Limb (tissue), 2 donors: ENCODE data around the gene HENMT1.
"Not testable (repeated sequence)": the region's sequence is repeated elsewhere in the genome, so short reads cannot be mapped to it uniquely, and the experiment has no call there.

ENCODE experiments used
- DNase-seq, 2 donors: peaks; one replicate each; pipeline ENCODE4 v3.0.0-alpha.2; 2016; ENCODE audit errors: extremely low spot score in 2 of 2

Gene HENMT1

DNA sequence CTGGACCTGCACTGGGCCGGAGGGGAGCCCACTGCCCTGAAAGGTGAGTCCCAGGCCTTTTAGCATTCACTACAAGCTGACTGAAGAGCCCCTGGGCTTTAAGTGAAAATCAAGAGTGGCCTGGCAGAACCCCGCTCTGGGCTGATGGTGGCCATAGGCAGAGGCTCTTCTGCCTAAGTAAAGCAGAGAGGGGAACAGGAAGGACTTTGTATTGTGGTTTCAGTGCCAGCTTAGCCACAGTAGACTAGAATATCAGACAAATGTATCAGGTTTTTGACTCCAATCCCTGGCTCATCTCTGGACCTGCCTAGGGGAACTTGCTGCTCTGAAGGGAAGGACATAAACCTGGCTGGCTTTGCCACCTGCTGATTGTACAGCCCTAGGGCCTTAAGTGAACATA is 10.2 kb upstream of the HENMT1 start:
- no peak for DNase-seq

DNA sequence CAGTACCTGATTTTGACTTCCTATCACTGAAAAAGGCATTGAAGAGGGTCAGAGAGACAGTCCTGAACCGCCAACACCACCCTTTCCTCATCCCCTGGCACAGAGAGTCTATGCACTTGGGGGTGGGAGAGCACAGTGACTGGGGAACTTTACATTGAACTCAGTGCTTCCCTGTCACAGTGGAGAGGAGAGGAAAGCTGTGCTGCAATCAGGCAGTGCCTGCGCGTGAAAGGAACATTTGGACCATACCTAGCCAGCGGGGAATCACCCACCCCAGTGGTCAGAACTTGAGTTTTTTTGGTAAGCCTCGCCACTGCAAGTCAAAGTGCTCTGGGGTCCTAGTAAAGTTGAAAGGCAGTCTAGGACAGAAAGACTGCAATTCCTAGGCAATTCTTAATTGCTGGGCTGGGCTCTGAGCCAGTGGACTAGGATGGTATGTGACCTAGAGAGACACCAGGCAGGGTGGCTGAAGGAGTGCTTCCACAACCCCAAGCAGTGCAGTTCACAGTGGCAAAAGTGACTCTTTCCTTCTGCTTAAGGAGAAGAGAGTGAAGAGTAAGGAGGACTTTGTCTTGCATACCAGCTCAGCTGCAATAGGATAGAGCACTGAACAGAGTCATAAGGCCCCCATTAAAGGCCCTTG is 9.4 kb upstream of the HENMT1 start:
- DNase-seq, result no peak

DNA sequence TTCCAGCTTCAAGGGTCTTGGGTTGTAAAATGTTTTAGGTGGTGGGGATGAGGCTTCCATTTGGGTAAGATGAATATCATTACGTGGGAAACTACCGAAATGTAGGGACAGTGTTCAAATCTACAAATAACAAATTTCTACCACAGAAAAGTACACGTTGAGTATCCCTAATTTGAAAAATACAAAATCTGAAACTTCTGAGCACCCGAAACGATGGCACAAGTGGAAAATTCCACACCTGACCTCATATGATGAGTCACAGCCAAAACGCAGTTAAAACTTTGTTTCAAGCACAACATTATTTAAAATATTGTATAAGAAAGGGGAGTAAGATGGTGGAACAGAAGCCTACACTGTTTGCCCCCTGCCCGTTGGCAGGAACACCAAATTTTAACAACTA is 8.8 kb upstream of the HENMT1 start:
- DNase-seq, result no peak

DNA sequence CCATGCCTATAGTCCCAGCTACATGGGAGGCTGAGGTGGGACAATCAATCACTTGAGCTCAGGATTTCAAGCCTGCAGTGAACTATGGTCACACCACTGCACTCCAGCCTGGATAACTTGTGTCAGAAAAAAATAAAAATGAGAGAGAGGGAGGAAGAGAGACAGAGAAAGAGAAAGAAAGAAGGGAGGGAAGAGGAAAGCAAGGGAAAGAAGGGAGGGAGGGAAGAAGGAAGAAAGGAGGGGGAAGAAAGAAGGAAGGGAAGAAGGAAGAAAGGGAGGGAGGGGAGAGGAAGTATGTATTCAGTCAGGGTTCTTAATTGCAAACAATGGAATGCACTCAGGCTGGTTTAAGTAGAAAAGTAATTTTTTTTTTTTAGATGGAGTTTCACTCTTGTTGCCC is 7.9 kb upstream of the HENMT1 start:
- no peak for DNase-seq

DNA sequence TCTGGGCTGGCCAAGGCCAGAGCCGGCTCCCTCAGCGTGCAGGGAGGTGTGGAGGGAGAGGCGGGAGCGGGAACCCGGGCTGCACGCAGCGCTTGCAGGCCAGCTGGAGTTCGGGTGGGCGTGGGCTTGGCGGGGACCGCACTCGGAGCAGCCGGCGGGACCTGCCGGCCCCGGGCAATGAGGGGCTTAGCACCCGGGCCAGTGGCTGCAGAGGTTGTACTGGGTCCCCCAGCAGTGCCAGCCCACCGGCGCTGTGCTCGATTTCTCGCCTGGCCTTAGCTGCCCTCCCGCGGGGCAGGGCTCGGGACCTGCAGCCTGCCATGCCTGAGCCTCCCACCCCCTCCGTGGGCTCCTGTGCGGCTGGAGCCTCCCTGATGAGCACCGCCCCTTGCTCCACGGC is 6.5 kb upstream of the HENMT1 start:
- DNase-seq, result not testable (repeated sequence)

DNA sequence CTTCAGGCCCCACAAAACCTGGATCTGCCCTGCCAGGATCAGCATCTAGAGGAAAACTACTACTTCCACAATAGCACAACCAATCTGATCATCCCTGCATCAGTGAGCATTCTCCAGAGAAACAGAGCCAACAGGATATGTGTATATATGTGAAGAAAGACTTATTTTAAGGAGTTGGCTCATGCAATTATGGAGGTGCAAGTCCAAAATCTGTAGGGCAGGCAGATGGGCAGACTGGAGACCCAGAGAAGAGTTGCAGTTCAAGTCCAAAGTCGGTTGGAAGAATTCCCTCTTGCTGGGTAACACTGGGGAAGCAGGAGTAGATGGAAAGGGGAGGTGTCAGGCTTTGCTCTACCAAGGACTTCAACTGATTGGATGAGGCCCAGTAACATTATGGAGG is 4.9 kb upstream of the HENMT1 start:
- DNase-seq, result no peak

DNA sequence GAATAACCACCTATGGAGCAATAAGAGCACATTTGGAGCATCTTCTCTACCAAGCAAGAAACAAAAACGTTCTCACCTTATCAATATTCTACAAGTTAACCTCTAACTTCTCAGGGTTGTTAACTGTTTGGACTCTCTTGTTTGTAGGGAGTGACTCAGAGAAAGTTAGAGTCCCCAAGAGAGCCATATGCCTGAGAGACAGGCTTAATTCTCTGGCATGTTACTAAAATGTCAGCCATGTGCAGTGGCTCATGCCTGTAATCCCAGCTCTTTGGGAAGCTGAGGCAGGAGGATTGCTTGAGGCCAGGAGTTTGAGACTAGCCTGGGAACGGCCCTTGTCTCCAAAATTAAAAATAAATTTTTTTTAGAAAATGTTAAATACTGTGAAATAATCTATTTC is 4.2 kb upstream of the HENMT1 start:
- DNase-seq, result no peak

DNA sequence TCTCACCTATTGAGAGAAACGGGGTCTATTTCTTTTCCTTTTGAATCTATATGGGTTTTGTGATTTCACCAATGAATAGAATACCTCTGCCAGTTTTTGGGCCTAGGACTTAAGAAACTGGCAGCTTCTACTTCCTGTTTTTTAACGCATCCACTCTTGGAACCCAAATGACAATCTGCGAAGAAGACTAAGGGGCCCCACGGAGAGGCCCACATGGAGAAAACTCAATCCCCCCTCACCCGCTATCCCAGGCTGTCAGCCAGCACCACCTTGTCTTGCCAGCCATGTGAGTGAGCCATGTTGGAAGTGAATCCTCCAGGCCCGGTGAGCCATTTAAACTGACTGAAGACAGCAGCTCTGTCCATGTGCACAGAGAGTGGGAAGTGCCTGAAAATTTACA is 3.6 kb upstream of the HENMT1 start:
- no peak for DNase-seq

DNA sequence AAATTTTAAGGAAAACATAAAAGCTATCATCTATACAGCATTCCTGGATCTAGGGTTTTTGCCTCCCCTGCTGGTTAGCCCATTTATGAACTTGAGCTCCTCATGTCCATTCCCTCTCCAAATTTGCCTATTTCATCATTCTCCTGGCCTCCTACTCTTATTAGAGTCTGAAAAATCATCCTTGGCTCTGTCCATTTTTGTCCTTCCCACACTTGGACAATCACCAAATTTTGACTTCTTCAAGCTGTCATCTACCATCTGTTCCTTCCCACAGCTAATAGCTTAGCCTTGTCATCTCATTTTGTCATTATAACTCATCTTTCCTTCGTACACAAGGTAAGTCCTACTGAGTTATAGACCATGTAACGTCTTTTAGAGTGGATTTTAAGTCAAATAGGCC is 2.2 kb upstream of the HENMT1 start:
- DNase-seq, result no peak

DNA sequence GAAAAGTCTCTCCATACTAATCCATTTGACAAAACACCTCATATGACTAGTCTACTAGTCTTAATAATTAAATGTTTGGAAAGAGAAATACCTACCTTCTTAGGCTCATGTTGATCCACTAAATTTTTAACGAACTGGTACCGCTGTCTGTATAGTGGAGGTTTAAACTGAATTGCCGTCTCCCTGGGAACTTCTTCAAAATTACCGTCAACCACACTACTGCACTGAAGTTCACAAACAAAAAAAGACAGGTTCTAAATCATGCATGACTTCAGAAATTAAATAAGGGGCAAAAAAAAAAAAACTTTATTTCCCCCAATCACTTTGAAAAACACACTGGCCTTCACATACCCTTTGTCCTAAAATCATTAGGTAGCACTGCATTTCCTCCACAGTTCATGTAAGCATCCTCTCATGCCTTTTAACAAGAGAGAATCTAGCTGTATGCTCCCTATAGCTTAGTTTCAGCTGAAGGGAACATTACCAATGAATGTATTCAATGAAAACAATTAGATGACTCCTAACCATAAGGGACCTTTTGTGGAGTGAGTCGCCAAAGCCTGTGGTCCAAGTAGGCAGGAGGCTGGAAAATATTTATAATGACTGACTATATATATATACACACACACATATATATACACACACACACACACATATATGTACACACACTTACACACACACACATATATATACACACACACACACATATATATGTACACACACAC is 3.4 kb downstream of the HENMT1 start:
- no peak for DNase-seq

DNA sequence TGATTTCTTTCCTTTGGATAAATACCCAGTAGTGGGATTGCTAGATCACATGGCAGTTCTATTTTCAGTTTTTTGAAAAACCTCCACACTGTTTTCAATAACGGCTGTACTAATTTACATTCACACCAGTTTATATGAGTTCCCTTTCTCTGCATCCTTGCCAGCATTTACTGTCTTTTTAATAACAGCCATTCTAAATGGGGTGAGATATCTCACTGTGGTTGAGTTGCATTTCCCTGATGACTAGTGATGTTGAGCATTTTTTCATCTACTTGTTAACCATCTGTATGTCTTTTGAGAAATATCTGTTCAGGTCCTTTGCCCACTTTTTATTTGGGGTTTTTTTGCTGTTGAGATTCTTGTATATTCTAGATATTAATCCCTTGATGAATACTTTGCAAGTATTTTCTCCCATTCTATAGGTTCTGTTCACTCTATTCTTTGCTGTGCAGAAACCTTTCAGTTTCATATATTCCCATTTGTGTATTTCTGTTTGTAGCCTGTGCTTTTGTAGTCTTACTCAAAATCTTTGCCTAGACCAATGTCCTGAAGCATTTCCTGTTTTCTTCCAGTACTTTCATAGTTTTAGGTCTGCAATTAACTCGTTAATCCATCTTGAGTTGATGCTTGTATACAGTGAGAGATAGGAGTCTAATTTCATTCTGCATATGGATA is 7.3 kb downstream of the HENMT1 start:
- no peak for DNase-seq

DNA sequence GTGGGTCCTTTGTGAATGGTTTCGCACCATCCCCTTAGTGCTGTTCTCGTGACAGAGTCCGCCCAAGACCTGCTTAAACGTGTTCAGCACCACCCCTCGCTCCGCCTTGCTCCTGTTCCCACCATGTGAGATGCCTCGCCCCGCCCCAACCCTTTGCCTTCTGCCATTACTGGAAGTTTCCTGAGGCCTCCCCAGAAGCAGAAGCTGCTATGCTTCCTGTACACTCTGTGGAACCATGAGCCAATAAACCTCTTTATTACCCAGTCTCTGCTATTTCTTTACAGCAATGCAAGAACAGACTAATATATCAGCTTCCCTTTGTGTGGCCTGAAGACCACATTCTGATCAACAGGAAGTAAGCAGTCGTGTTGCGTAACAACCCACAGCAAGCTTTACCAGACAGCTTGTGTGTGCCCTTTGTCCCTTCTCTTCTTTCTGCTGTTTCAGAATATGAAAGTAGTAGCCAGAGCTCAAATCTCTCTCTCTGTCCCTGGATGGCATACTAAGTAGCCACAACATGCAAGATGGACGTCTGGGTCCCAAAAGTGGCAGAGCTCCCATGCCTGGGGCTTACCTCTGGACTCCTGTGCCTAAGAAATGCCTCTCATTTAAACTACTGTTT is 14.1 kb downstream of the HENMT1 start:
- no peak for DNase-seq

DNA sequence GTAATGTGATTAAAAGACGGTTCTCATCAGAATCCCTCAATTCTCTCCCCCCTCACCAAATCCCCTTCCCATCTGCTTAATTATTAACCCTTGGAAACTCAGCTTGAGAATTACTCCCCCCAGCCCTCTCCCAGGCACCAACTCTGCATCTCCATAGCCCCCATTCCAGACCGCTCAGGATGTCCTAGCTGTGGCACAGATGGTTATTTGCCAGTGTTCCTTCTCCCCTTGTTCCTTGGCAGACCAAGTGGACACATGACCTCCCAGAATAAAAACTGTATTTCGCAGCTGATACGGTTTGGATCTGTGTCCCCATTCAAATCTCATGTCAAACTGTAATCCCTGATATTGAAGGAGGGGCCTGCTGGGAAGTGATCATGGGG is 14.6 kb downstream of the HENMT1 start:
- DNase-seq, result no peak

DNA sequence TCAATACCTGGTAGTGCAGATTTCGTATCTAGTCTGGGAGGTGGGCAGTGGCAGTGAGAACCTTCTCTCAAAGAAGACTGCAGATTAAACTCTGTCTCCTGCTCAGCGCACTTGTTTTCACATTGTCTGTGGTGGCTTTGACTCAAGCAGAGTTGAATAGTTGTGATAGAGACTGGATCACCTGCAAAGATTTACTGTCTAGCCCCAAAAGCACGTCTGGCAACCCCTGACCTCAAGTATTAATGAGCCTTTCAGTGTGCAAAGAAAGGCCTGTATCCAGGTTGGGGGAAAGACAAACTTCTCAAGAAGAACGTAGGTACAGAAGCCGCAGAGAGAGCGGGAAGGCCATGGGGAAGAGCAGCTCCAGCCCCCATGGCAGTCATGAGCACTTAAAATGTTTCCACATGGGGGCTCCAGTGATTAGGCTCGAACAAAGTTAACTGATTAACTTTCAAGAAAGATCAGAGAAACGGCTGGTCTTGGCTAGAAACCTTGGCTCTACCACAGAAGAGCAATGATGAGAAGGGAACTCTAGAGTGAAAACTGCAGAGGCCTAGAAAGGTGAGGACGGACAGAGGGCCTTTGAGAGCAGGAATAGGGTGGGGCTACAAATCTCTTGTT is 15.2 kb downstream of the HENMT1 start:
- no peak for DNase-seq

DNA sequence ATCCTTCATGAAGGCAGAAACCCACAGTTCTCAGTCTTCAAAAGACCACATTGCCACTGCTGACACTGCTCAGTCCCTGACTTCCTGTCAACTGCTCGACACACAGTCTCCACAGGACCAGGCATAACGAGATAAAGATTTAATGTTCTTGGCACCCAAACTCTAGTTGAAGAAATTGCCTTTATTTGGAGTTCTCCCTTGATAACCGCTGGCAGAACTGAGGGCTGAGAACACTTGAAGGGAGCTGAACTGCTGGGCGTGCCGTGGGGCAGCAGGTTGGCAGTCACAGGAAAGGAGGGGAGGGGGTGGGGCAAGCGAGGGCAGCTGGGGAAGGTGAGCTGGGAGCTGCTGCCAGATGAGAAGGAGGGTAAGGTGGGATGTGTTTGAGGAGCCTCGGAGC is 15.9 kb downstream of the HENMT1 start:
- no peak for DNase-seq

DNA sequence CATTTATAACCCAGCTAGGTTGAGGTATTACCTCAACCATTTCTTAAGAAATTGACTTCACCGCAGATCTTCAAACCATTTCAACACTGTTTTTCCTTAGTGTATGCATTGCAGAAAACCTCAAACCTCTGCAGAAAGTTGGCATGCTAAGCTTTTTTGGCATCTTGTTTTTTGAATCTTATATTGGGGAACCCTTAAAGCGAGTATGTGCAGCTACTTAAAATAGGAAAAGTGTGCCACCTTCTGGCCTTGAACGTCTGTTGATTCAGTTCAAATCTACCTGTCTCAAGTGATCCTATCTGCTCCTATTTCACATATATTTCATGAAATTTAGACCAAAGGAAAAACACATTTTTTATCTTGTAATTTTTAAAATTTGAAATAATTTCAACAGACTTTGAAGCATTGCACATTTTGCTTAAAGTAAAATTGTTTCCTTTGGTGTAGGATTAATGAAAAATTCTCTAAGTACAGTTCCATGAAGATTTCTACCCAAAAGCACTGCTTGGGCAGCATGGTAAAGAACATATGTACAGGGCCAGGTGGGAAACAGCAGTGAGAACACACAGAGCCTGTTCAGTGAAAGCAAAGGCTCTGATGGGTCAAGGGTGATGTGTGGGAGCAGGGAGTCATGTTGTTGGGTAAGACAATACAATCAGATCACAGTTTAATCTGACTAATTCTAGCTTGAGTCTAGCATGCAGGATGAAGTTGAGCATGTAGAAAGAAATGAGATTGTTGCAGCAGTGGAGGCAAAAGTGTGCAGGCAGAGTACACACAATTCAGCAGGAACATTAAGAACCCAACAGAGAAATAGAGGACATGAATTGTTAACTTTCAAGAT is 17.2 kb downstream of the HENMT1 start:
- peak in 1 of 2 donors; percentile 86 for DNase-seq

DNA sequence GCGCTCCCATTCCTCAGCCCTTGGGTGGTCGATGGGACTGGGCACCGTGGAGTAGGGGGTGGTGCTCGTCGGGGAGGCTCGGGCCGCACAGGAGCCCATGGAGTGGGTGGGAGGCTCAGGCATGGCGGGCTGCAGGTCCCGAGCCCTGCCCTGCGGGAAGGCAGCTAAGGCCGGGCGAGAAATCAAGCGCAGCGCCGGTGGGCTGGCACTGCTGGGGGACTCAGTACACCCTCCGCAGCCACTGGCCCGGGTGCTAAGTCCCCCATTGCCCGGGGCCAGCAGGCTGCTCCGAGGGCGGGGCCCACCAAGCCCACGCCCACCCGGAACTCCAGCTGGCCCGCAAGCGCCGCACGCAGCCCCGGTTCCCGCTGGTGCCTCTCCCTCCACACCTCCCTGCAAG is 20.0 kb downstream of the HENMT1 start:
- DNase-seq, result not testable (repeated sequence)

DNA sequence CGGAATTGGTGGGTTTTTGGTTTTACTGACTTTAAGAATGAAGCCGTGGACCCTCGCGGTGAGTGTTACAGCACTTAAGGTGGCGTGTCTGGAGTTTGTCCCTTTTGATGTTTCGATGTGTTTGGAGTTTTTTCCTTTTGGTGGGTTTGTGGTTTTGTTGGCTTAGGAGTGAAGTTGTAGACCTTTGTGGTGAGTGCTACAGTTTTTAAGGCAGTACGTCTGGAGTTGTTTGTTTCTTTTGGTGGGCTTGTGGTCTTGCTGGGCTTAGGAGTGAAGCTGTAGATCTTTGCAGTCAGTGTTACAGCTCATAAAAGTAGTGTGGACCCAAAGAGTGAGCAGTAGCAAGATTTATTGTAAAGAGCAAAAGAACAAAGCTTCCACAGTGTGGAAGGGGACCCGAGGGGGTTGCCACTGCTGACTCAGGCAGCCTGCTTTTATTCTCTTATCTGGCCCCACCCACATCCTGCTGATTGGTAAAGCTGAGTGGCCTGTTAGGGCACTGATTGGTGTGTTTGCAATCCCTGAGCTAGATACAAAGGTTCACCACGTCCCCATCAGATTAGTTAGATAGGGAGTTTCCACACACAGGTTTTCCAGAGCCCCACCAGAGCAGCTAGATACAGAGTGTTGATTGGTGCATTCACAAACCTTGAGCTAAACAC is 20.9 kb downstream of the HENMT1 start:
- DNase-seq, result no peak

DNA sequence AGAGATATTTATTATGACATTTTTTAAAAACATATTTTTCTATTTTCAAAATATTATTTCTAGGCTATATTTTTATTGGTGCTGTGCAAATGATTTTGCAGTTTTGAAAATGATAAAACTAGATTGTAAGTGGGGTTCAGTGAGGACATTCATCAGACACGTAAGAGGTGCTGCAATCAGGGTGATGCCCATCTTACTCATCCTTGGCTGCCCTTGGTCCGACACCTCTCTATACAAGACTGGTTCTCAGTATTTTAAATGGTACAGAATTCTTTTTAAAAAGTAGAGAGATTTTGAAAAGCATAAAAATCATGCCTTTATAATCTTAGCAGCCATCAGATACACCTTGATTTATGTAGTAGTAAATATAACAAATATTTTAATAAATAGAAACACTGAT is 24.0 kb downstream of the HENMT1 start:
- DNase-seq, result no peak

DNA sequence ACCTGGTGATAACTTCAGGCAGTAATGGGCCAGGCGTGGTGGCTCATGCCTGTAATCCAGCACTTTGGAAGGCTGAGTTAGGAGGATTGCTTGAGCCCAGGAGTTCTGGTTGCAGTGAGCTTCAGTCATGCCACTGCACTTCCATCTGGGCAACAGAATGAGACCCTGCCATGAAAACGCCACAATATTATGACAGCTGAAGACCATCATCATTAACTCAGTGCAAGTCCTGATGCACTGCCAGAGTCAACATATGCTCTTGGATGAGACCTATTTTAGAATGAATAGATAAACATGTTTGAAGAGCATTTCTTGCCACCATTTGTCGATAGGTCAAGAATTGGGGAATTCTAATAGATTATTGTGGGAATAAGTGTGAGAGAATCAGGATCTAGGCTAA is 26.4 kb downstream of the HENMT1 start:
- DNase-seq, result no peak

DNA sequence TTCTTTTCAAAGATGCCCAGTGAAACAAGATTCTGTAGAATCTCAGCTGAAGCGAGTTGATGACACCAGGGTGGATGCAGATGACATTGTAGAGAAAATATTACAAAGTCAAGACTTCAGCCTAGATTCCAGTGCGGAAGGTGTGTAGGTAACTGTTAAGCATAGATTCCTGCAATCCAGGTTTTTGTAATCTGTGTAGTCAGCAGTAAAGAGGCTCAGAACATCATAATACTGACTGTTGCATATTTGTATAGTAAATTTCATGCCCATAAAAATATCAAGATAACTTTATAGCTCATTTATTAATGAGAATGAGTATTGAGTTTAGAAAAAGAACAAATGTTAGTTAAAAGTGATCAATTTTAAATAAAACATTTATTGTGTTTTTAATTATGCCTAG is 32.2 kb downstream of the HENMT1 start:
- DNase-seq, result no peak
